ENCODE measurements around the gene HPD. TPM values are rescaled to one million over a fixed set of nuclear protein-coding genes. Genes with fewer than 3 reads are reported as not detected.

Gene HPD
- total RNA-seq, 1 donor from 2014 or later = 0.16 TPM

GRCh38 chr12:121823727-121824115 lies 34.9 kb downstream of the HPD start:
- H3K27me3 Mint-ChIP-seq (ENCODE audit: low read depth) = no peaks in the 10 kb centered on the region
- no peak for DNase-seq (ENCODE audit: low spot score in 2 of 2, unreplicated experiment in 2 of 2)
- H3K36me3 Mint-ChIP-seq = peaks cover 26% of the 10 kb centered on the region
- no peak overlapping the region for H3K4me3 Mint-ChIP-seq
- no peaks in the 10 kb centered on the region for H3K4me1 Mint-ChIP-seq
- H3K27ac Mint-ChIP-seq = no peak overlapping the region
- TF ChIP-seq CTCF (IDR thresholded peaks at IDR 0.05; ENCODE audit: unreplicated experiment) = no peak
- H3K9me3 Mint-ChIP-seq = no peaks in the 10 kb centered on the region

- Mint-ChIP-seq H3K27ac (no peak overlapping the region), H3K36me3 (peaks cover 21% of the 10 kb centered on the region), H3K4me1 (no peaks in the 10 kb centered on the region), H3K27me3 (ENCODE audit: low read depth) (no peaks in the 10 kb centered on the region), H3K9me3 (no peaks in the 10 kb centered on the region), H3K4me3 (no peak overlapping the region)
- no peak for TF ChIP-seq CTCF (IDR thresholded peaks at IDR 0.05; ENCODE audit: unreplicated experiment)
- DNase-seq (ENCODE audit: low spot score in 2 of 2, unreplicated experiment in 2 of 2) = no peak
These were observed 35.4 kb downstream of the HPD start for GRCh38 chr12:121823101-121823726.

- Mint-ChIP-seq H3K4me1 (no peaks in the 10 kb centered on the region), H3K27me3 (ENCODE audit: low read depth) (no peaks in the 10 kb centered on the region), H3K36me3 (peaks cover 24% of the 10 kb centered on the region), H3K9me3 (no peaks in the 10 kb centered on the region), H3K27ac (no peak overlapping the region), H3K4me3 (no peak overlapping the region)
- no peak for TF ChIP-seq CTCF (IDR thresholded peaks at IDR 0.05; ENCODE audit: unreplicated experiment)
- no peak for DNase-seq (ENCODE audit: low spot score in 2 of 2, unreplicated experiment in 2 of 2)
These were observed 36.1 kb downstream of the HPD start for GRCh38 chr12:121822393-121823100.

GRCh38 chr12:121820056-121820455 lies 38.6 kb downstream of the HPD start:
- H3K4me1 Mint-ChIP-seq = no peaks in the 10 kb centered on the region
- no peak overlapping the region for H3K27ac Mint-ChIP-seq
- no peaks in the 10 kb centered on the region for H3K9me3 Mint-ChIP-seq
- H3K4me3 Mint-ChIP-seq = no peak overlapping the region
- DNase-seq (ENCODE audit: low spot score in 2 of 2, unreplicated experiment in 2 of 2) = no peak
- H3K36me3 Mint-ChIP-seq = peaks cover 24% of the 10 kb centered on the region
- TF ChIP-seq CTCF (IDR thresholded peaks at IDR 0.05; ENCODE audit: unreplicated experiment) = no peak
- no peaks in the 10 kb centered on the region for H3K27me3 Mint-ChIP-seq (ENCODE audit: low read depth)

- no peaks in the 10 kb centered on the region for H3K9me3 Mint-ChIP-seq
- no peak overlapping the region for H3K27ac Mint-ChIP-seq
- H3K4me1 Mint-ChIP-seq = no peaks in the 10 kb centered on the region
- peaks cover 24% of the 10 kb centered on the region for H3K36me3 Mint-ChIP-seq
- no peaks in the 10 kb centered on the region for H3K27me3 Mint-ChIP-seq (ENCODE audit: low read depth)
- H3K4me3 Mint-ChIP-seq = no peak overlapping the region
- DNase-seq (ENCODE audit: low spot score in 2 of 2, unreplicated experiment in 2 of 2) = no peak
- no peak for TF ChIP-seq CTCF (IDR thresholded peaks at IDR 0.05; ENCODE audit: unreplicated experiment)
These were observed 39.3 kb downstream of the HPD start for GRCh38 chr12:121819212-121819949.
